Umbilical cord (tissue), 2 donors: Measurements from ENCODE around the gene DNMBP. TPM values are rescaled to one million over a fixed set of nuclear protein-coding genes. Genes with fewer than 3 reads are reported as not detected.
"Not testable (repeated sequence)": the region's sequence is repeated elsewhere in the genome, so short reads cannot be mapped to it uniquely, and the experiment has no call there.

Source experiments
- DNase-seq: peaks from one replicate; pipeline ENCODE4 v3.0.0-alpha.2; 2015; ENCODE audit warnings: low spot score
- total RNA-seq: library from RNA; depleted of rRNA; stranded (reverse); fragments of >200 nt; gene quantifications from one replicate; pipeline ENCODE4 v1.2.3, GENCODE V29; 2014; ENCODE audit warnings: low replicate concordance; ENCODE audit not compliant: insufficient read depth

Gene DNMBP
- total RNA-seq, 1 donor from 2014 or later, result 37.6 TPM

DNA sequence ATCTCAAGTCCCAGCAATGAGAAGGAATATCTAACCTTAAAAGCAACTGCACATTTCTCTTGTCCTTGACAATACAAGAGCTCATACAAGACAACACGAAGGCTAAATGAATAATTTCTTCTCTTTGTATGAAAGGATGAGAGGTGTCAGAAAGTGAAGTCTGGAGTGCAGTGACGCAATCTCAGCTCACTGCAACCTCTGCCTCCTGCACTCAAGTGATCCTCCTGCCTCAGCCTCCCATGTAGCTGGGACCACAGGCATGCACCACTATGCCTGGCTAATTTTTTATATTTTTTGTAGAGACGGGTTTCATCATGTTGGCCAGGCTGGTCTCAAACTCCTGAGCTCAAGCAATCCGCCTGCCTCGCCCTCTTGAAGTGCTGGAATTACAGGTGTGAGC is 24.1 kb downstream of the DNMBP start:
- not testable (repeated sequence) for DNase-seq

DNA sequence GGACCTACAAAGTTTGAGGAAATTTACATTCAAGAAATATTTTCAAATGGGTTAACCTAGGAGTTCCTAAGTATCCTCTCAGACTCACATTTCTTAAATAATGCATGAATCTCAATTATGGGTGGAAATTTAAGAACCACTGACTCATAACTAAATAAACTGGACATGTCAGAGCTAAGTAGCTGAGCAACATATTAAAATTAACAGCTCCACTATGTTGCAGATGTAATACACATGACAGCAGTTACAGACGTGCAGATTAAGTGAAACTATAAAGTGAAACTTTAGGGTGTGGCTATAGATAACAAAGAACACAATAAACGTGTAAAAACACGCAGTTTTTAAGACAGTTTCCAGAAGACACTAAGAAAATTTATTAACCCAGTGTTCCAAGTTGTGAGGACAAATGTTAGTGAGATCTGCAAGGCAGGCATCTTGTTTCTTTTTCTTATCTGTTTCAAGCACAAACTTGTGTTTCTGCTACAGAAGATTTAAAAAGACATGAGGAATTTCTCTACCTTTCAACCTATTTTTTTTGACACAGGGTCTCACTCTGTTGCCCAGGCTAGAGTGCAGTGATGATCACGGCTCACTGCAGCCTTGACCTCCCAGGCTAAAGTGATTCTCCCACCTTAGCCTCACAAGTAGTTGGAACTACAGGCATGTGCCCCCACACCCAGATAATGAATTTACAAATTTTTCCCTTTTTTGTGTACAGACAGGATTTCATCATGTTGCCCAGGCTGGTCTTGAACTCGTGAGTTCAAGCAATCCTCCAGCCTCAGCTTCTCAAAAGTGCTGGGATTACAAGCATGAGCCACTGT is 25.3 kb downstream of the DNMBP start:
- DNase-seq, result peak; percentile 88

DNA sequence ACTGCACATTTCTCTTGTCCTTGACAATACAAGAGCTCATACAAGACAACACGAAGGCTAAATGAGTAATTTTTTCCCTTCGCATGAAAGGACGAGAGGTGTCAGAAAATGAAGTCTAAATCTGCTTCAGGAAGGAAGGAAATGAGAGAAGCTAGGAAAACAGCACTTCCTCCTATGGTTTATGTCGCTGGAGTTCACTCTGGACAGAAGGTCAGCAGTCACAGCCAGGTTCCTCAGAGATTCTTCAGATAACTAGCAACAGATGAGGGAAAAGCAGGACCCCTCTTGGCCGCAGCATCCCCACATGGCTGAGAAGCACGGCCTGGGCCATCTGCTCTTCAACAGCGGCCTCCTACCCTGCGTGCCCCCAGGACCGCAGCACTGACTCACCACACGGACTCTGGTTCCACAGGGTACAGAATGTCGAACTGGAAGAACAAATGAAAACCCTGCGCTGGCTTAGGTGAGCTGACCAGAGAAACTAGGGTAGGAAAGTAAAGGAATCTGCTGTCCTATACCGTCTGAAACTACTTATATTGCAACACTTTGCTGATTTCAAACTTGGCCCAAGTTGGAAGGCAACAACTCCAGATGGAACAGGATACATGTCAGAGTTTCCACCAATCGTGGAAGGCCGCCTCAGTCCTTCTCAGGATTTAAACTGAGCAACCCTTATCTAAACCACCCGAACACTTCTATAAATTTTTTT is 26.3 kb downstream of the DNMBP start:
- DNase-seq, result peak; percentile 96

DNA sequence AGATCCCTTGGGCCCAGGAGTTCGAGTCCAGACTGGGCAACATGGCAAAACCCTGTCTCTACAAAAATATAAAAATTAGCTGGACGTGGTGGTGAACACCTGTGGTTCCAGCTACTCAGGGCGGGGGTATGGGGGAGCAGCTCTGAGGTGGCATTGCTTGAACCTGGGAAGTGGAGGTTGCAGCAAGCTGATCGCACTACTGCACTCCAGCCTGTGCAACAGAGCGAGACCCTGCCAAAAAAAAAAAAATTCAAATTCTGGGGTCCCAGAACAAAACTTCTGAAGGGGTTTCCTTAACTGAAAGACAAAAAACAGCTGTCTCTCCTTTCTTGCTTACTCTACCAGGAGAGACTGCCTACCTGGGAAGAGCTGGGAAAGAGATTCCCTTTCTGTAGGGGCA is 27.0 kb downstream of the DNMBP start:
- DNase-seq, result no peak

GRCh38 chr10:99981581-99982199 is 28.1 kb downstream of the DNMBP start:
- peak; percentile 33 for DNase-seq

- DNase-seq, result peak; percentile 32
These were observed 30.6 kb downstream of the DNMBP start for GRCh38 chr10:99979066-99979685.

DNA sequence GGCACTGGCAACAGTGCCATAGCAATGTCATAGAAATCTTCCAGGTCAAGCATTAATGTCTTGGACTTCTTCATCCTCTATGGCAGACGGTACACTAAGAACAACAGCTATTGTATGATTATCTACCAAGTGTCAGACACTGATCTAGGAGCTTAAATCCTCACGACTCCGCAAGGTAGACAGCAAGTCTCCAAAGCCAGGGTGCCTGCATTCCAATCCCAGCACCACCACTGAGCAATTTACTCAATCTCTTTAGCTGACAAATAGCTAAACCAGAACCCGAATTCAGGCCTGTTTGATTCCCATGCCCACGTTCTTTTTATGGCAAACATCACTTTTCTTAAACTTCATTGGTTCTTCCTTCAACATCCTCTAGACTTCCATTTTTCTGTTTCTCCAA is 31.8 kb downstream of the DNMBP start:
- DNase-seq, result no peak

GRCh38 chr10:99976886-99977665 is 32.7 kb downstream of the DNMBP start:
- peak; percentile 94 for DNase-seq

- peak; percentile 91 for DNase-seq
These were observed 33.6 kb downstream of the DNMBP start for GRCh38 chr10:99975942-99976809.

- DNase-seq, result no peak
These were observed 34.5 kb downstream of the DNMBP start for GRCh38 chr10:99975106-99975829.

DNA sequence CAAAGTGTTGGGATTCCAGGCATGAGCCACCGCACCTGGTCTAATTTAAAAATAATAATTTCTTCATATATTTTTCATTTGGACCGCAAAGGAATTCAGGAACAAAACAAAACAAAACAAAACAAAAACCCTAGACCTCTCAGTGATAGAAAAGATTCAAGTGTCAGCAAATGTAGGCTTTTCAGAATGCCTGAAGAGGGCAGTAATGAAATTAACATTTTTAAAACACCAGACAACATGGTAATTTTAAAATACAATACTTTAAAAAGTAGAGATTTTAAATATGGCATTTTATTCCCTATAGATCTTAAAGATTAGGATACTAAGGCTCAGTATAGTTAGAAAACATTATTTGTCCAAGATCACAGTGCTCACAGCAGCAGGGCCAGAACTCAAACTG is 36.6 kb downstream of the DNMBP start:
- no peak for DNase-seq

DNA sequence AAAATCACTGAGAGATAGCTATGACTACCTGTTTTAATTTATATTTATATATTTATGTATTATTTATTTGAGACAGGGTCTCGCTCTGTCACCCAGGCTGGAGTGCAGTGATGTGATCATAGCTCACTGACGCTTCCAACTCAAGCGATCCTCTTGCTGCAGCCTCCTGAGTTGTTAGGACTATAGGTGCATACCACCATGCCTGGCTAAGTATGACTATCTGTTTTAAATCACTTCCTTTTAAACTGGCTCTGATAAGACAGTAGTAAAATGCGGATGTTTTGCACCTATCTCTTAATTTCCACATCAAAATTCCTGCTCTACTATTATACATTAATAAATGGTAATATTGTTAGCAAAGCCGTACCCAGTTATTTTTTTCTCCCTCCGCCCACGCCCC is 41.8 kb downstream of the DNMBP start:
- DNase-seq, result no peak

DNA sequence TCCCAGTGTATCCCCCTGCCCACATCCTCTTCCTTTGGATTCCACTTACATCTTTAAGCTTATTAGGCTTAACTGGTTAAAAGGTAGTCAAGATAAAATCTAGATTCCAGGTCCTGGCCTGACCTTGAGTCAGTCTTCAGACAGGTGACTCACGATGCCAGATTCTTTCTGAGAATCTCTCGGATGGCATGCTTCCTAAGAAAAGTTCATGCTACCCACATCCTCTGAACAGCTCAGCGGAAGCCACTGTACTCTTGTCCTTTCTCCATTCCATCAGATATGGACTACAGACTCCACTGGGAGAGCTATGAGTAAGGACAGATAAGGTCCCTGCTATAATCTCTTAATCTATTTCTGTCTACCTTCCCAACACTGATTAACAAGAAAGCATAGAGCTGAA is 43.4 kb downstream of the DNMBP start:
- DNase-seq, result peak; percentile 40

GRCh38 chr10:99965700-99966099 is 44.0 kb downstream of the DNMBP start:
- no peak for DNase-seq

DNA sequence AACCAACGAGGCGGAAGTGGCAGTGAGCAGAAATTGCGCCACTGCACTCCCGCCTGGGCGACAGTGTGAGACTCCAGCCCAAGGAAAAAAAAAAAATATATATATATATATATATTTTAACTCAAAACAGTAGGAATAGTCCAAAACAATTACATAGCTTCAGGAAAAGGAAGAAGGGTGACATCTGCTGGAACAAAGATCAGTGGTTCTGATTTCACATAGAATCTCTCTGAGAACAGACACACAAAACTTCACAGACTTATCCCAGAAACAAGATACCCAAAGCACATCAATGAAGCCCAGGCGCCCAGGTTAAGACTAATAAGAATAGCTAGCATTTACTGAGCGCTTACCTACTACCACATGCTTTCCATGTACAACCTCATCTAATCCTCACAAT is 45.0 kb downstream of the DNMBP start:
- no peak for DNase-seq

DNA sequence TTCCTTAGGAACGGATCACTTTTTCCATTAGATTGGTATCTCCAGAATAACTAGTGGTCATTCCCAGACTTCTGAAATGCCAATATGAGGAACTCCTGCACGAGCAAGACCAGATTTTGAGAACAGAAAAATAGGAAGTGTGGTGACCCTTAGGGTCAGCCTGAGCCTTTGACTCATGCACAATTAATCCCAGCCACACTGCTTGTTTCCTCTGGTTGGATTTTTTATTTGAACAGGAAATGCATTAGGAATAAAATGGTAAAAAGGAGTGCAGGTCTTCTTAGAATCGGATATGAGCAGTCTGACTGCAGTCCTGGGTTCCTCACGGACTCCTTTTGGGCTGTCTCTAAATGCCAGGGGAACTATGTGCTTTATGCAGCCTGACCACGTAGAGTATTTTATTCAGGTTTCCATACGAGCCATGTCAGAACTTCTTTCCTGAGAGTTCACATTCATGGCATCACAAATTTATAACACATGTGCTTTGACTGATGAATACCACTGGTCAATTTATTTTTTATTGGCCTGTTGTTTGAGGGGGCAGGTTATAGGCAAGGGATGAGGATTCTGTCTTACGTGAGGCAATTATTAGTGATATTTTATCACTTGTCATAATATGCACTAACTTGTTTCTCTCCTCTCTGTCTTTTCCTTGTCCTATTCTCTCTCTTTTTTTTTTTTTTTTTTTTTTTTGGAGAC is 46.1 kb downstream of the DNMBP start:
- DNase-seq, result not testable (repeated sequence)

DNA sequence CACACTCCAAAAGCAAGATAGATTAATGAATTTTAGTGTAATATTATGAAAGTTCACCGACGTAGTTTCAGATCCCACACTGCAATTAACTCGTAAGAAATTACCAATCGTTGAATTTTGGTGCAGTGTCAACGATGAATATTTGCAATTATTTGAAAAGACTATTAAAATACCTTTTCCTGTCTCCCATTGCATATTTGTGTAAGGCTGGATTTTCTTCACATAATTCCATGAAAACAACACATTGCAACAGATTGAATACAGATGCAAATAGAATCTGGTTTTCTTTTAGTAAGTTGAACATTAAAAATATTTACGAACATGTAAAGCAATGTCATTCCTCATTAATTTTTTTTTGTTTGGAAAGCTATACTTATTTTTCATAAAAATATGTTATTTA is 50.9 kb downstream of the DNMBP start:
- DNase-seq, result no peak

DNA sequence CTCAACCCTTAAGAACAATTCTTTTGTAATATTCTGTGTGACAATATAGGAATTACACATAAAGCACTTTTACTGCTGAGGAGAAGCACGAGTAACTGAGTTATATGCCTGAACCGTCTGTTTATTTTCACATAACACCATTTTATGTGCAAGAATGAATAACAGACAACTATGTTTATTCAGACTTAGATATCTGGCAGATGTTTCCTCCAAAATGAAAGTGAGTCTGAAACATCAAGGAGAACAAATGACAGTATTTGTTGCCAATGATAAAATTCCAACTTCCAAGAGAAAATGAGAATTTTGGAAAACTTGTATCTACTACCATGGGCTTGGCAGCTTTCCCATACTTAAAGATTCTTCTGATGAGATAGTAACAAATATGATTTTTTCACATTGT is 51.4 kb downstream of the DNMBP start:
- peak; percentile 92 for DNase-seq

DNA sequence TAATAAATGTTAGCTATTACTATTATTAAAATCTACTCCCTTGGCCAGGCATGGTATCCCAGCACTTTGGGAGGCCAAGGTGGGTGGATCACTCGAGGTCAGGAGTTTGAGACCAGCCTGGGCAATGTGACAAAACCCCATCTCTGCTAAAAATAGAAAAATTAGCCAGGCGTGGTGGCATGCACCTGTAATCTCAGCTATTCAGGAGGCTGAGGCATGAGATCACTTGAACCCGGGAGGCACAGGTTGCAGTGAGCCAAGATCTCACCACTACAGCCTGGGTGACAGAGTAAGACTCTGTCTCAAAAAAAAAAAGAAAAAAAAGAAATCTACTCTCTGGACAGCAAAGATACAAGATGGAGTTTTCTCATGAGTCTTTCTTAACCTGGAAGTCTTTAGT is 56.2 kb downstream of the DNMBP start:
- DNase-seq, result not testable (repeated sequence)
